Endothelial cell (in vitro differentiated cells): ENCODE measurements around the gene GMDS. TPM values are rescaled to one million over a fixed set of nuclear protein-coding genes. Genes with fewer than 3 reads are reported as not detected.

Experiments
- DNase-seq: peaks from one replicate; pipeline ENCODE4 v3.0.0; 2021; ENCODE audit warnings: low spot score
- H3K27ac Mint-ChIP-seq: one replicate; pipeline ENCODE4 v1.8.0; 2021; ENCODE audit warnings: mixed read lengths, inconsistent platforms; ENCODE audit not compliant: unreplicated experiment
- H3K27me3 Mint-ChIP-seq: one replicate; pipeline ENCODE4 v1.8.0; 2021; ENCODE audit warnings: mild to moderate bottlenecking, moderate library complexity, mixed read lengths, inconsistent platforms; ENCODE audit not compliant: unreplicated experiment
- H3K36me3 Mint-ChIP-seq: one replicate; pipeline ENCODE4 v1.8.0; 2021; ENCODE audit warnings: mild to moderate bottlenecking, low read depth, mixed read lengths, inconsistent platforms; ENCODE audit not compliant: unreplicated experiment
- H3K4me1 Mint-ChIP-seq: one replicate; pipeline ENCODE4 v1.8.0; 2021; ENCODE audit warnings: mild to moderate bottlenecking, mixed read lengths, inconsistent platforms; ENCODE audit not compliant: unreplicated experiment
- H3K4me3 Mint-ChIP-seq: one replicate; pipeline ENCODE4 v1.8.0; 2021; ENCODE audit warnings: mild to moderate bottlenecking, mixed read lengths, inconsistent platforms; ENCODE audit not compliant: unreplicated experiment
- H3K9me3 Mint-ChIP-seq: one replicate; pipeline ENCODE4 v1.8.0; 2021; ENCODE audit warnings: mixed read lengths, inconsistent platforms; ENCODE audit not compliant: unreplicated experiment
- total RNA-seq: library from RNA; stranded (reverse); fragmentation: NEBNext Ultra II Directional; extraction: Animal tissue kit (Norgen Biotek cat#: 25700); gene quantifications from one replicate; pipeline ENCODE4 v1.2.1, GENCODE V29; 2021; ENCODE audit not compliant: unreplicated experiment
- TF ChIP-seq, protein P1 (sequence below): fragments of 200-600 bp; sonication (generic); IDR thresholded peaks from one replicate; pipeline ENCODE4 v1.5.0; 2021; ENCODE audit warnings: antibody characterized with exemption; ENCODE audit not compliant: unreplicated experiment

Gene GMDS
- total RNA-seq, 1 donor from 2014 or later = 36.0 TPM

DNA sequence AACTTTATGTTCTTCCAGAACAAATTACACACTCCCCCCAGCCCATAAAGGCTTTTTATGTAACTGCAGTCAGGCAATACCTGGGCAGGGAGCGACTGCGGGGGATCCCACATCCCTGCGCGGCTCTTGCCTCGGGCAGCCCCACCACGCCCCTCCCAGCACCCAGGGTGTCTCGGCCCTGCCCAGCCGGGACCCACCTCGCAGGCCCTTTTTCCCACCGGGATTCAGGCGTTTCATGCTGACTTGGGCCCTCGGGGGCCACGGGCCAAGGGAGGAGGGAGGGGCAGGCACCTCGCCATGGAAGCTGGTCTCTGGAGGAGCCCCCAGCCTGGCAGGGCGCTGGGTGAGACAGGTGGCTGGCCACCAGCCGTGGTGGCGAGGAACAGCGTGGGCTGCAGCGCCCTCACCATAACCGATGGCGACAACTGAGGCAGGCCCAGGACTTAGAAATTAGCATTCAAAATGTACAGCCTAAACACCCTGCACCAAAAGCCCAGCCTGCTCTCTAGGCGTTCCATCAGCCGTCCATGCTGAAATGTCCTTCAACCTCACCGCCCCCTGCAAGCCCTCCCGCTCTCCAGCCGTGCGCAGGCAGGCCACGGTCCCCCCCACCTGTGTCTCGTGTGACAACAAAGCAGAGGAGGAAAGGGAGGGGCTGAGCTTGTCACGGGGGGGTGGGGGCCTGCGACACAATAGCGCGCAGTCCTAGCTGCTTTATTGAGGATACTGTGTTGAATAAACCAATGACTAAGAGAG lies 650.8 kb downstream of the GMDS start:
- H3K9me3 Mint-ChIP-seq = no peaks in the 10 kb centered on the region
- H3K4me3 Mint-ChIP-seq = no peak overlapping the region
- H3K27ac Mint-ChIP-seq = no peak overlapping the region
- TF ChIP-seq, protein P1, sequence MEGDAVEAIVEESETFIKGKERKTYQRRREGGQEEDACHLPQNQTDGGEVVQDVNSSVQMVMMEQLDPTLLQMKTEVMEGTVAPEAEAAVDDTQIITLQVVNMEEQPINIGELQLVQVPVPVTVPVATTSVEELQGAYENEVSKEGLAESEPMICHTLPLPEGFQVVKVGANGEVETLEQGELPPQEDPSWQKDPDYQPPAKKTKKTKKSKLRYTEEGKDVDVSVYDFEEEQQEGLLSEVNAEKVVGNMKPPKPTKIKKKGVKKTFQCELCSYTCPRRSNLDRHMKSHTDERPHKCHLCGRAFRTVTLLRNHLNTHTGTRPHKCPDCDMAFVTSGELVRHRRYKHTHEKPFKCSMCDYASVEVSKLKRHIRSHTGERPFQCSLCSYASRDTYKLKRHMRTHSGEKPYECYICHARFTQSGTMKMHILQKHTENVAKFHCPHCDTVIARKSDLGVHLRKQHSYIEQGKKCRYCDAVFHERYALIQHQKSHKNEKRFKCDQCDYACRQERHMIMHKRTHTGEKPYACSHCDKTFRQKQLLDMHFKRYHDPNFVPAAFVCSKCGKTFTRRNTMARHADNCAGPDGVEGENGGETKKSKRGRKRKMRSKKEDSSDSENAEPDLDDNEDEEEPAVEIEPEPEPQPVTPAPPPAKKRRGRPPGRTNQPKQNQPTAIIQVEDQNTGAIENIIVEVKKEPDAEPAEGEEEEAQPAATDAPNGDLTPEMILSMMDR = no peak
- no peak for DNase-seq
- peaks cover 23% of the 10 kb centered on the region for H3K4me1 Mint-ChIP-seq
- H3K36me3 Mint-ChIP-seq = no peaks in the 10 kb centered on the region
- peaks cover 9% of the 10 kb centered on the region for H3K27me3 Mint-ChIP-seq

DNA sequence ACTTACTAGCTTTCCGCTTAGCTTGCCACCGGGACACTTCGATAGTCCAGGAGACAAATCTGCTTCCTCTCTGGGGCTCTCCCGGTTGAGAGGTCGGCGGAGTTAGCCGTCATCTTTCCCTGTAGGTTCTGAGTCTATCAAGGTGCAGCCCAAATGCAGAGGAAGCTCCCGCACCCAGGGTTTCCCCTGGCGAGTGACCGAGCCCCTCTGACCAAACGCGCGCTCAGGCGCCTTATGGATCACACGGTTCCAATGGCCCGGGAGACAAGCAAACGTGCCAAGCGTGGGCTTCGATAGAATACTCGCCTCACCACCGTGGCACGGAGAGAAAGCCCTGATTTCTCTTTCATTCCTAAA lies 651.5 kb downstream of the GMDS start:
- Mint-ChIP-seq H3K36me3 (no peaks in the 10 kb centered on the region), H3K9me3 (no peaks in the 10 kb centered on the region), H3K4me3 (no peak overlapping the region), H3K27ac (no peak overlapping the region), H3K4me1 (peaks cover 23% of the 10 kb centered on the region), H3K27me3 (peaks cover 7% of the 10 kb centered on the region)
- TF ChIP-seq, protein P1 = no peak
- no peak for DNase-seq

DNA sequence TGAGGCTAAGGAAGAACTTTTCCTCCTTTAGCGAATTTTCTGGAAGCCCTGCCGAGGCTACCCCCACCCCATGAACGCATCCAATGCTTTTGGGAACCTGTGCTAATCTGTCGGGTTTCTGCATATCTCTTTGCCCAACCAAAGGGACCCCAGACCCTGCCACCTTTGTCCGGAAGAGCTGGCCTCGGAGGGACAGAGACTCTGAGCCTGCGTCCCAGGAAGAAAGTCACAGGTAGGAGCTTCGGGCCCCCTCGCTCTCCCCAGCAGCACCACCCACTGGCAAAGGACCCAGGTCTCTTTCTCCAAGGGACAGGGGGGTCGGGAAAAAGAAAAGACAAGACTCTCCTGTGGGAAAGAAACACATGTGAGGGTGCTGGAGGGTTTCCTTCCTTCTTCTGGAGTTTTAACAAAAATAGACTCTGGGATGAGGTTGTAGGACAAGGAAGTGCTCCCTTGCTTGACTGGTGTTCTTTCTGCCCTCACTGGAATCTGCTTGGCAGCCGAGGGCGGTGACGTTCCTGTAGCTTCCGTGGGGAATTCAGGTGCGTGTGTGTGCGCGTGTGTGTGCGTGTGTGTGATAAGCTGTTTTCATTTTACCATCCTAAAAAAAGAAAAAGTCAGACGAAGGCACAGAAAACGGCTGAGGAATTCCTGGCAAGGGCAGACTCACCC lies 652.0 kb downstream of the GMDS start:
- no peaks in the 10 kb centered on the region for H3K9me3 Mint-ChIP-seq
- DNase-seq = no peak
- H3K4me1 Mint-ChIP-seq = peaks cover 23% of the 10 kb centered on the region
- H3K27ac Mint-ChIP-seq = no peak overlapping the region
- H3K4me3 Mint-ChIP-seq = no peak overlapping the region
- TF ChIP-seq, protein P1 = no peak
- H3K36me3 Mint-ChIP-seq = no peaks in the 10 kb centered on the region
- peaks cover 7% of the 10 kb centered on the region for H3K27me3 Mint-ChIP-seq

DNA sequence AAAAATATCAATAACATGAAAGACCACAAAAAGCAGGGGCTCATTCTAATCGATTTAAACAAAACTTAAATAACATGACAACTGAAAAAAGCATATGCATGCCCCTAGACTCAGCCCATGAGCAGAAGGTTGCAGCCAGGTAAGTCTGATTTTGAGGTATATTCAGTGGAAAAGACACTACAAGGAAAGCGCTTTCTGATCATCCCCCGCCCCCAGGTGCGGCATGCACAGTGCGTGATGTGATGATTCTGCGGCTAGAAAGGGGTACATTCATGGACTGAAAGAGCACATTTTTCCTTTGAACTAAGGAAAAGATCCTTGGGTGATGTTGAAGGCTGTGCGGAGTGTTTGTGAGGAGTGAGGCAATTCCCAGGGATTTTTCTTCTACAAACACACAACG lies 652.6 kb downstream of the GMDS start:
- H3K9me3 Mint-ChIP-seq = no peaks in the 10 kb centered on the region
- H3K27ac Mint-ChIP-seq = no peak overlapping the region
- DNase-seq = no peak
- H3K27me3 Mint-ChIP-seq = peaks cover 7% of the 10 kb centered on the region
- H3K4me1 Mint-ChIP-seq = peaks cover 19% of the 10 kb centered on the region
- H3K36me3 Mint-ChIP-seq = no peaks in the 10 kb centered on the region
- TF ChIP-seq, protein P1 = no peak
- no peak overlapping the region for H3K4me3 Mint-ChIP-seq

DNA sequence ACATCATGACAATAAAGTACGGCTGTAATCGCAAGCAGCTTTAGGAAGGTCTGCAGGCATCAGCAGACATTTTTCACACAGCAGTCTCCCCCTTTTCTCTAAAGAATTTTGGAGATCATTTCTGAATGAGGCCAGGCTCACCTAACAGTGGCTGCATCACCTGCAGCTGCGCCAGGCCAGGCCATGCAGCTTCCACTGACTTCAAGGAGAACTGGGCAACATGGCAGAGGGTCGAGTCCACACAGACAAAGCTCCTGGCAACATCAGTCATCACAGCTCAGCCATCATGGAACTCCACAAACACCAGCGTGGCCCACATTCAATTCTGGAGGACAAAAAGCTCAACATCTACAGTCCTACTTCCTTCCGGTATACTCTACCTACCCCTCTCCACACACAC lies 653.5 kb downstream of the GMDS start:
- DNase-seq = no peak
- no peaks in the 10 kb centered on the region for H3K9me3 Mint-ChIP-seq
- H3K4me1 Mint-ChIP-seq = peaks cover 10% of the 10 kb centered on the region
- no peak overlapping the region for H3K4me3 Mint-ChIP-seq
- H3K27me3 Mint-ChIP-seq = peaks cover 4% of the 10 kb centered on the region
- H3K36me3 Mint-ChIP-seq = no peaks in the 10 kb centered on the region
- TF ChIP-seq, protein P1 = no peak
- H3K27ac Mint-ChIP-seq = no peak overlapping the region
